HepG2 (cell line): ENCODE data around the gene KCND3. TPM values are rescaled to one million over a fixed set of nuclear protein-coding genes. Genes with fewer than 3 reads are reported as not detected.

Source experiments
- ATAC-seq: fragments of 200-7000 bp; cut with Tn5 transposase; 3 replicates; pipeline ENCODE4 v1.9.1; 2020; ENCODE audit warnings: mild to moderate bottlenecking, moderate library complexity
- BruUV-seq: library from RNA; stranded (reverse); fragments of 400-500 nt; replicated peaks from 2 replicates; lab custom pipeline; 2021; lab: Mats Ljungman, UMichigan
- CTCF ChIA-PET: fragments of 300-600 bp; formaldehyde crosslinking; extraction: SDS; loops from one replicate; lab custom pipeline; 2021; ENCODE audit warnings: low total read pairs, inconsistent platforms, low intra/inter-chr PET ratio; lab: Yijun Ruan, JAX
- POLR2A ChIA-PET: fragments of 350-600 bp; sonication (Branson Sonifier 250); formaldehyde crosslinking; loops from one replicate; lab custom pipeline; 2020; ENCODE audit warnings: antibody characterized with exemption, inconsistent platforms; lab: Yijun Ruan, JAX
- DNase-seq: peaks from one replicate; pipeline ENCODE4 v3.0.0-alpha.2; 2015; ENCODE audit warnings: low spot score
- FAIRE-seq: peaks from 3 replicates; lab custom pipeline; 2011; peaks lifted over from hg19 to GRCh38; lab: Jason Lieb, UNC
- H2AFZ ChIP-seq: one replicate; pipeline ENCODE4 v1.6.1; 2011; ENCODE audit warnings: low read length, inconsistent platforms
- H3K27ac ChIP-seq: fragments of 300-600 bp; 3 replicates; pipeline ENCODE4 v1.8.0; 2011; ENCODE audit warnings: mixed run types, mild to moderate bottlenecking, mixed read lengths, low read length, inconsistent platforms; ENCODE audit not compliant: insufficient read depth; ENCODE audit errors: extremely low read length
- H3K27me3 ChIP-seq, 2 experiments: fragments of 200-600 bp in 1 of 2; 2 replicates in 1 of 2; 3 replicates in 1 of 2; pipeline versions ENCODE4 v1.6.0 to v1.8.0; 2011; ENCODE audit warnings: low read length in 2 of 2, mild to moderate bottlenecking in 2 of 2, moderate library complexity in 2 of 2, inconsistent platforms in 1 of 2; ENCODE audit not compliant: insufficient read depth in 2 of 2, control insufficient read depth in 1 of 2
- H3K36me3 ChIP-seq, 2 experiments: fragments of 200-600 bp in 1 of 2; replicated peaks in 1 of 2; 2 replicates in 1 of 2; 3 replicates in 1 of 2; pipeline versions ENCODE4 v1.5.1 to v1.8.0; 2011; ENCODE audit warnings: low read length in 2 of 2, inconsistent platforms in 1 of 2; ENCODE audit not compliant: insufficient read depth in 2 of 2, control insufficient read depth in 1 of 2
- H3K4me1 ChIP-seq: 2 replicates; pipeline ENCODE4 v1.5.1; 2012; ENCODE audit warnings: low read length, inconsistent platforms; ENCODE audit not compliant: insufficient read depth
- H3K4me2 ChIP-seq: 2 replicates; pipeline ENCODE4 v1.6.0; 2011; ENCODE audit warnings: low read depth, low read length, inconsistent platforms
- H3K4me3 ChIP-seq, 3 experiments: fragments of 200-600 bp in 1 of 3; sonication (generic), shearing (Covaris generic) in 1 of 3; replicated peaks in 1 of 3; 2 replicates each; pipeline ENCODE4 v1.5.1; 2011 to 2016; ENCODE audit warnings: low read length in 3 of 3, inconsistent platforms in 2 of 3, low read depth in 2 of 3, mild to moderate bottlenecking in 2 of 3, control low read depth in 1 of 3, mixed read lengths in 1 of 3; ENCODE audit not compliant: insufficient read depth in 1 of 3
- H3K79me2 ChIP-seq: one replicate; pipeline ENCODE4 v1.6.1; 2011; ENCODE audit warnings: low read length, inconsistent platforms; ENCODE audit not compliant: insufficient read depth
- H3K9ac ChIP-seq: 2 replicates; pipeline ENCODE4 v1.6.0; 2011; ENCODE audit warnings: mild to moderate bottlenecking, low read depth, low read length, inconsistent platforms; ENCODE audit not compliant: insufficient read depth
- H3K9me3 ChIP-seq: 2 replicates; pipeline ENCODE4 v1.5.1; 2012; ENCODE audit warnings: mild to moderate bottlenecking, low read length
- H4K20me1 ChIP-seq: 2 replicates; pipeline ENCODE4 v1.6.0; 2011; ENCODE audit warnings: inconsistent platforms, mild to moderate bottlenecking, low read length, moderate library complexity; ENCODE audit not compliant: insufficient read depth
- ARNT ChIP-seq: fragments of 450-650 bp; IDR thresholded peaks from 2 replicates; pipeline ENCODE4 v1.6.1; 2017
- ATAD3A ChIP-seq: sonication (generic); formaldehyde crosslinking; IDR thresholded peaks from 2 replicates; pipeline ENCODE4 v1.4.0; 2020; ENCODE audit warnings: missing genetic modification reagents
- CEBPG ChIP-seq: IDR thresholded peaks from 2 replicates; pipeline ENCODE4 v1.6.1; 2016
- CSRNP2 ChIP-seq: sonication (generic); formaldehyde crosslinking; conservative IDR thresholded peaks from 2 replicates; pipeline ENCODE4 v1.8.0; 2022; ENCODE audit warnings: low read depth, missing genetic modification reagents
- ELK4 ChIP-seq: sonication (generic); formaldehyde crosslinking; IDR thresholded peaks from 2 replicates; pipeline ENCODE4 v1.9.0; 2021; ENCODE audit warnings: missing genetic modification reagents, borderline replicate concordance
- MTA1 ChIP-seq: sonication (generic); formaldehyde crosslinking; IDR thresholded peaks from 2 replicates; pipeline ENCODE4 v1.4.0; 2020; ENCODE audit warnings: missing genetic modification reagents, mild to moderate bottlenecking, borderline replicate concordance
- PLSCR1 ChIP-seq: sonication (generic); formaldehyde crosslinking; IDR thresholded peaks from 2 replicates; pipeline ENCODE4 v1.5.0; 2020; ENCODE audit warnings: missing genetic modification reagents, mild to moderate bottlenecking, borderline replicate concordance
- REXO4 ChIP-seq: sonication (generic); formaldehyde crosslinking; IDR thresholded peaks from 2 replicates; pipeline ENCODE4 v1.8.0; 2022; ENCODE audit warnings: missing genetic modification reagents, mild to moderate bottlenecking, borderline replicate concordance
- STAT5B ChIP-seq: sonication (generic); formaldehyde crosslinking; IDR thresholded peaks from 2 replicates; pipeline ENCODE4 v1.4.0; 2020; ENCODE audit warnings: missing genetic modification reagents
- ZBTB1 ChIP-seq: sonication (generic); formaldehyde crosslinking; IDR thresholded peaks from 2 replicates; pipeline ENCODE4 v1.4.0; 2020; ENCODE audit warnings: missing genetic modification reagents, borderline replicate concordance
- ZBTB44 ChIP-seq: sonication (generic); formaldehyde crosslinking; IDR thresholded peaks from 2 replicates; pipeline ENCODE4 v1.4.0; 2020; ENCODE audit warnings: missing genetic modification reagents
- ZNF530 ChIP-seq: sonication (generic); formaldehyde crosslinking; IDR thresholded peaks from 2 replicates; pipeline ENCODE4 v1.5.0; 2020; ENCODE audit warnings: low read depth, mild to moderate bottlenecking, missing genetic modification reagents
- ZNF569 ChIP-seq: sonication (generic); formaldehyde crosslinking; IDR thresholded peaks from 2 replicates; pipeline ENCODE4 v1.5.0; 2020; ENCODE audit warnings: mild to moderate bottlenecking, missing genetic modification reagents, moderate library complexity, borderline replicate concordance
- ZSCAN9 ChIP-seq: IDR thresholded peaks from 2 replicates; pipeline ENCODE4 v1.6.1; 2016; ENCODE audit warnings: borderline replicate concordance
- WGBS: methylation state at CpG from one replicate; pipeline ENCODE4 v1.1.6; 2017; ENCODE audit warnings: low lambda C conversion rate; 5-methylcytosine and 5-hydroxymethylcytosine counted together
- in situ Hi-C: cut with HindIII; loops from 2 replicates; pipeline ENCODE4 v1.10.0; 2017; ENCODE audit warnings: low pct_unique_long_range_greater_than_20kb; ENCODE audit not compliant: extremely low pct_ligation_motif_present
- intact Hi-C: fragments of 100-400 bp; cut with micrococcal nuclease; formaldehyde crosslinking; loops from one replicate; pipeline ENCODE4 v1.10.0; 2022; ENCODE audit not compliant: unreplicated experiment
- polyA plus RNA-seq, 8 experiments: library from polyadenylated mRNA; depleted of rRNA in 3 of 8; stranded (reverse) in 7 of 8; unstranded in 1 of 8; fragments of >200 nt; fragmentation: Illumina TruSeq in 4 of 8; extraction: Trizol in 4 of 8; gene quantifications; 2 replicates each; pipeline versions ENCODE4 v1.2.1 to v1.2.3, GENCODE V29; 2011 to 2016; ENCODE audit warnings: low read depth in 4 of 8, missing spikeins in 1 of 8, mixed read lengths in 1 of 8; ENCODE audit not compliant: insufficient read depth in 1 of 8
- total RNA-seq, 5 experiments: library from RNA; depleted of rRNA; stranded (reverse); fragments of >200 nt; fragmentation: Illumina TruSeq; extraction: Trizol; gene quantifications; 2 replicates each; pipeline ENCODE4 v1.2.3, GENCODE V29; 2016; ENCODE audit warnings: low read depth in 1 of 5

The KCND3 gene
- total and polyA plus RNA-seq, 2 of the 13 experiments (the other 11 are each of a cell fraction or from before 2014, with no cell fraction given): 0.04 TPM; not detected in 1

GRCh38 chr1:111875640-111876039, 113.8 kb downstream of the KCND3 start:
- no peaks in the 10 kb centered on the region for H3K9me3 ChIP-seq
- no peak overlapping the region for H3K4me3 ChIP-seq
- no peak overlapping the region for H3K27ac ChIP-seq
- ATAC-seq (no peak), FAIRE-seq (no peak), DNase-seq (no peak)
- in situ Hi-C loops (no loop called here), intact Hi-C loops (no loop called here)
- no peaks in the 10 kb centered on the region for H3K79me2 ChIP-seq
- H3K36me3 ChIP-seq: no peaks in the 10 kb centered on the region
- ChIA-PET POLR2A (no interaction called here), CTCF (no interaction called here)
- BruUV-seq: no TSS peak
- peaks cover 0 to 30% of the 10 kb centered on the region in 2 experiments; a peak in 2 of 5 replicates for H3K27me3 ChIP-seq
- H3K4me2 ChIP-seq: no peak overlapping the region
- no peaks in the 10 kb centered on the region for H4K20me1 ChIP-seq
- 57% methylated on average over 3 of the region's 3 CpGs for WGBS
- H3K4me1 ChIP-seq: peaks cover 10% of the 10 kb centered on the region; the same call in 1 of the 2 replicates
- no peak overlapping the region for H2AFZ ChIP-seq
- TF ChIP-seq ZBTB44 (CRISPR knock-in tag) (no peak), ELK4 (no peak)
- H3K9ac ChIP-seq: no peak overlapping the region

- no peaks in the 10 kb centered on the region for H3K9me3 ChIP-seq
- no peak for TF ChIP-seq CSRNP2 (CRISPR knock-in tag)
- TF ChIP-seq ZSCAN9 (CRISPR knock-in tag): no peak
- no peak for TF ChIP-seq REXO4
- no peak for TF ChIP-seq ATAD3A (CRISPR knock-in tag)
- no peak for TF ChIP-seq MTA1 (CRISPR knock-in tag)
- no peak for TF ChIP-seq ZNF569 (CRISPR knock-in tag)
- TF ChIP-seq PLSCR1 (CRISPR knock-in tag): no peak
- TF ChIP-seq ZBTB1 (CRISPR knock-in tag): no peak
- no peak for TF ChIP-seq STAT5B (CRISPR knock-in tag)
- TF ChIP-seq CEBPG (CRISPR knock-in tag): no peak
- no peak for TF ChIP-seq ARNT
- no peak for TF ChIP-seq ZNF530 (CRISPR knock-in tag)
These were observed 115.9 kb downstream of the KCND3 start for GRCh38 chr1:111873460-111874030.

More at GRCh38 chr1:111873460-111874030, 115.9 kb downstream of the KCND3 start:
- no TSS peak for BruUV-seq
- in situ Hi-C loops: no loop called here
- POLR2A ChIA-PET: no interaction called here
- Histone ChIP-seq H3K36me3 (no peaks in the 10 kb centered on the region), H4K20me1 (no peaks in the 10 kb centered on the region), H3K4me3 (no peak overlapping the region), H3K27ac (no peak overlapping the region), H3K79me2 (no peaks in the 10 kb centered on the region), H3K27me3 (peaks cover 0 to 25% of the 10 kb centered on the region in 2 experiments; a peak in 2 of 5 replicates), H3K4me1 (peaks cover 2% of the 10 kb centered on the region; the same call in 1 of the 2 replicates), H3K9ac (no peak overlapping the region), H2AFZ (no peak overlapping the region), H3K4me2 (no peak overlapping the region)
- intact Hi-C loops: no loop called here
- ATAC-seq (no peak), DNase-seq (no peak), FAIRE-seq (no peak)
- CTCF ChIA-PET: no interaction called here
- WGBS: 2% methylated on average over 4 of the region's 5 CpGs
